Measurements from ENCODE around the gene NUDT14. TPM values are rescaled to one million over a fixed set of nuclear protein-coding genes. Genes with fewer than 3 reads are reported as not detected.

NUDT14 gene
- total RNA-seq, 1 experiment from 2014 or later = 37.0 TPM

GRCh38 chr14:105223770-105224544, 42.8 kb upstream of the NUDT14 start:
- Histone ChIP-seq H3K4me2 (no peak overlapping the region), H3K27ac (no peak overlapping the region), H3K27me3 (ENCODE audit: insufficient read depth, low read depth) (no peaks in the 10 kb centered on the region), H3F3A (ENCODE audit: insufficient read depth, low read depth) (no peaks in the 10 kb centered on the region), H3K9me3 (ENCODE audit: insufficient read depth, low read depth) (no peaks in the 10 kb centered on the region), H3K4me3 (no peak overlapping the region), H3K4me1 (replicated peaks; ENCODE audit: insufficient read depth) (peaks cover 7% of the 10 kb centered on the region; the same call in 1 of the 2 replicates), H4K20me1 (ENCODE audit: insufficient read depth) (no peaks in the 10 kb centered on the region), H3K36me3 (ENCODE audit: low read depth) (no peaks in the 10 kb centered on the region; the same call in 1 of the 2 replicates), H3K9me2 (ENCODE audit: insufficient read depth) (no peaks in the 10 kb centered on the region), H2AFZ (no peak overlapping the region), H3K79me2 (ENCODE audit: low read depth) (no peaks in the 10 kb centered on the region; the same call in 1 of the 2 replicates)
- ChIA-PET POLR2A (ENCODE audit: unreplicated experiment) (no interaction called here), CTCF (no interaction called here)
- BruUV-seq (replicated peaks) = no TSS peak
- no peak for TF ChIP-seq EZH2 (IDR thresholded peaks at IDR 0.05; ENCODE audit: low read depth)
- TF ChIP-seq CTCF (conservative IDR thresholded peaks at IDR 0.05) = no peak
- DNase-seq = no peak
- intact Hi-C loops (cut with micrococcal nuclease; ENCODE audit: unreplicated experiment) = no loop called here

- Histone ChIP-seq H3F3A (ENCODE audit: insufficient read depth, low read depth) (no peaks in the 10 kb centered on the region), H3K4me2 (no peak overlapping the region), H4K20me1 (ENCODE audit: insufficient read depth) (no peaks in the 10 kb centered on the region), H3K36me3 (ENCODE audit: low read depth) (no peaks in the 10 kb centered on the region; the same call in 1 of the 2 replicates), H3K9me2 (ENCODE audit: insufficient read depth) (no peaks in the 10 kb centered on the region), H3K9me3 (ENCODE audit: insufficient read depth, low read depth) (no peaks in the 10 kb centered on the region), H3K79me2 (ENCODE audit: low read depth) (no peaks in the 10 kb centered on the region; the same call in 1 of the 2 replicates), H3K27ac (no peak overlapping the region), H3K4me3 (no peak overlapping the region), H3K27me3 (ENCODE audit: insufficient read depth, low read depth) (no peaks in the 10 kb centered on the region), H2AFZ (no peak overlapping the region), H3K4me1 (replicated peaks; ENCODE audit: insufficient read depth) (peaks cover 7% of the 10 kb centered on the region; the same call in 1 of the 2 replicates)
- DNase-seq = no peak
- TF ChIP-seq CTCF (conservative IDR thresholded peaks at IDR 0.05) = no peak
- POLR2A ChIA-PET (ENCODE audit: unreplicated experiment) = no interaction called here
- CTCF ChIA-PET = no interaction called here
- no TSS peak for BruUV-seq (replicated peaks)
- intact Hi-C loops (cut with micrococcal nuclease; ENCODE audit: unreplicated experiment) = no loop called here
Observed at GRCh38 chr14:105223260-105223659, 42.1 kb upstream of the NUDT14 start.

- no TSS peak for BruUV-seq (replicated peaks)
- H3K36me3 ChIP-seq (ENCODE audit: low read depth) = no peaks in the 10 kb centered on the region; the same call in 1 of the 2 replicates
- no peak overlapping the region for H2AFZ ChIP-seq
- no peak for DNase-seq
- H4K20me1 ChIP-seq (ENCODE audit: insufficient read depth) = no peaks in the 10 kb centered on the region
- H3K4me1 ChIP-seq (replicated peaks; ENCODE audit: insufficient read depth) = peaks cover 7% of the 10 kb centered on the region; the same call in 1 of the 2 replicates
- no peaks in the 10 kb centered on the region for H3F3A ChIP-seq (ENCODE audit: insufficient read depth, low read depth)
- H3K9me2 ChIP-seq (ENCODE audit: insufficient read depth) = no peaks in the 10 kb centered on the region
- ChIA-PET POLR2A (ENCODE audit: unreplicated experiment) (no interaction called here), CTCF (no interaction called here)
- H3K4me2 ChIP-seq = no peak overlapping the region
- no peak for TF ChIP-seq EZH2 (IDR thresholded peaks at IDR 0.05; ENCODE audit: low read depth)
- no peak for TF ChIP-seq CTCF (conservative IDR thresholded peaks at IDR 0.05)
- intact Hi-C loops (cut with micrococcal nuclease; ENCODE audit: unreplicated experiment) = no loop called here
- no peak overlapping the region for H3K4me3 ChIP-seq
- no peaks in the 10 kb centered on the region for H3K27me3 ChIP-seq (ENCODE audit: insufficient read depth, low read depth)
- no peak overlapping the region for H3K27ac ChIP-seq
- H3K79me2 ChIP-seq (ENCODE audit: low read depth) = no peaks in the 10 kb centered on the region; the same call in 1 of the 2 replicates
- no peaks in the 10 kb centered on the region for H3K9me3 ChIP-seq (ENCODE audit: insufficient read depth, low read depth)
Observed at GRCh38 chr14:105221598-105222178, 40.6 kb upstream of the NUDT14 start.
